Panc1 (cell line): ENCODE data around the gene PCGF5. TPM values are rescaled to one million over a fixed set of nuclear protein-coding genes. Genes with fewer than 3 reads are reported as not detected.

Experiments
- ATAC-seq: fragments of 200-7000 bp; cut with Tn5 transposase; 2 replicates; pipeline ENCODE4 v1.9.1; 2020; ENCODE audit warnings: mild to moderate bottlenecking, moderate library complexity
- BruUV-seq: library from RNA; stranded (reverse); fragments of 400-500 nt; replicated peaks from 2 replicates; lab custom pipeline; 2021; lab: Mats Ljungman, UMichigan
- CTCF ChIA-PET: fragments of 300-600 bp; sonication (Branson Sonifier 250); formaldehyde crosslinking; loops from one replicate; lab custom pipeline; 2022; ENCODE audit warnings: antibody characterized with exemption; lab: Charles Lee
- POLR2A ChIA-PET: fragments of 300-600 bp; sonication (Branson Sonifier 250); formaldehyde crosslinking; loops from one replicate; lab custom pipeline; 2022; ENCODE audit warnings: antibody characterized with exemption; lab: Charles Lee
- DNase-seq: peaks from one replicate; pipeline ENCODE4 v3.0.0-alpha.2; 2010; ENCODE audit warnings: low read depth, low spot score
- H3K27ac ChIP-seq: 2 replicates; pipeline ENCODE4 v1.5.1; 2011; ENCODE audit warnings: mild to moderate bottlenecking, low read length, inconsistent platforms
- H3K27me3 ChIP-seq: fragments of 200-500 bp; sonication (Bioruptor generic); 2 replicates; pipeline ENCODE4 v1.6.0; 2014; ENCODE audit warnings: low read length, inconsistent platforms; ENCODE audit not compliant: control insufficient read depth, insufficient read depth
- H3K36me3 ChIP-seq: fragments of 200-500 bp; sonication (Bioruptor generic); 2 replicates; pipeline ENCODE4 v1.5.1; 2014; ENCODE audit warnings: inconsistent platforms, mild to moderate bottlenecking, low read length, moderate library complexity; ENCODE audit not compliant: control insufficient read depth, insufficient read depth
- H3K4me1 ChIP-seq: 2 replicates; pipeline ENCODE4 v1.5.1; 2011; ENCODE audit warnings: inconsistent platforms, mild to moderate bottlenecking, low read length, moderate library complexity; ENCODE audit not compliant: control insufficient read depth, insufficient read depth
- H3K4me3 ChIP-seq, 2 experiments: 2 replicates each; pipeline ENCODE4 v1.5.1; 2011 to 2012; ENCODE audit warnings: low read depth in 2 of 2, low read length in 2 of 2, mild to moderate bottlenecking in 2 of 2, inconsistent platforms in 1 of 2, moderate library complexity in 1 of 2
- H3K9me3 ChIP-seq: fragments of 200-500 bp; sonication (Bioruptor generic); 2 replicates; pipeline ENCODE4 v1.5.1; 2014; ENCODE audit warnings: low read depth, mild to moderate bottlenecking, inconsistent platforms, low read length, moderate library complexity; ENCODE audit not compliant: control insufficient read depth, insufficient read depth
- CTCF ChIP-seq: fragments of 450-650 bp; IDR thresholded peaks from 2 replicates; pipeline ENCODE4 v1.5.1; 2017; ENCODE audit warnings: mild to moderate bottlenecking
- POLR2AphosphoS5 ChIP-seq: IDR thresholded peaks from 2 replicates; pipeline ENCODE4 v1.6.1; 2012; ENCODE audit warnings: mild to moderate bottlenecking, low read depth, low read length, moderate library complexity
- REST ChIP-seq, 2 experiments: IDR thresholded peaks; 2 replicates each; pipeline ENCODE4 v1.6.1; 2011 to 2012; ENCODE audit warnings: low read depth in 2 of 2, control low read depth in 1 of 2, low read length in 1 of 2, mild to moderate bottlenecking in 1 of 2, moderate library complexity in 1 of 2; ENCODE audit not compliant: insufficient read depth in 1 of 2
- SIN3A ChIP-seq: IDR thresholded peaks from 2 replicates; pipeline ENCODE4 v1.6.1; 2012; ENCODE audit warnings: low read depth, mild to moderate bottlenecking, low read length, moderate library complexity, borderline replicate concordance; ENCODE audit not compliant: insufficient read depth
- TCF7L2 ChIP-seq: IDR thresholded peaks from 2 replicates; pipeline ENCODE4 v1.6.1; 2011; ENCODE audit warnings: mild to moderate bottlenecking, low read depth, low read length, inconsistent platforms
- in situ Hi-C: cut with HindIII; loops from 2 replicates; pipeline ENCODE4 v1.10.0; 2016; ENCODE audit warnings: low sequenced_read_pairs, low pct_unique_long_range_greater_than_20kb
- intact Hi-C: fragments of 100-400 bp; cut with micrococcal nuclease; formaldehyde crosslinking; loops from one replicate; pipeline ENCODE4 v1.10.0; 2022; ENCODE audit not compliant: unreplicated experiment
- total RNA-seq: library from RNA; stranded (reverse); gene quantifications from one replicate; pipeline ENCODE4 v1.2.1, GENCODE V29; 2021; ENCODE audit not compliant: unreplicated experiment

The PCGF5 gene
- total RNA-seq, 1 experiment from 2014 or later = 23.3 TPM

- ChIA-PET CTCF (no interaction called here), POLR2A (no interaction called here)
- no peak for TF ChIP-seq CTCF
- no peak for TF ChIP-seq POLR2AphosphoS5
- TF ChIP-seq TCF7L2 = no peak
- TF ChIP-seq REST (IDR thresholded peaks at IDR 0.05; ENCODE audit: insufficient read depth in 1 of 2, low read depth in 2 of 2, low read length in 1 of 2) = no peak
- TF ChIP-seq SIN3A = no peak
- Histone ChIP-seq H3K9me3 (no peaks in the 10 kb centered on the region), H3K4me1 (no peaks in the 10 kb centered on the region), H3K4me3 (no peak overlapping the region), H3K36me3 (no peaks in the 10 kb centered on the region), H3K27me3 (peaks cover 16% of the 10 kb centered on the region), H3K27ac (no peak overlapping the region)
- ATAC-seq (no peak), DNase-seq (no peak)
- BruUV-seq = no TSS peak
- intact Hi-C loops (no loop called here), in situ Hi-C loops (no loop called here)
Measured at GRCh38 chr10:91311601-91312381, 91.3 kb downstream of the PCGF5 start.

- no peak overlapping the region for H3K27ac ChIP-seq
- DNase-seq = no peak
- ChIA-PET POLR2A (no interaction called here), CTCF (no interaction called here)
- H3K9me3 ChIP-seq = no peaks in the 10 kb centered on the region
- BruUV-seq = no TSS peak
- no peaks in the 10 kb centered on the region for H3K36me3 ChIP-seq
- no peak for TF ChIP-seq REST (IDR thresholded peaks at IDR 0.05; ENCODE audit: insufficient read depth in 1 of 2, low read depth in 2 of 2, low read length in 1 of 2)
- TF ChIP-seq POLR2AphosphoS5 = no peak
- no peak for TF ChIP-seq TCF7L2
- no peak for TF ChIP-seq CTCF
- no peak for TF ChIP-seq SIN3A
- intact Hi-C loops (no loop called here), in situ Hi-C loops (no loop called here)
- H3K4me3 ChIP-seq = no peak overlapping the region
- peaks cover 14% of the 10 kb centered on the region for H3K27me3 ChIP-seq
- no peak for ATAC-seq
- no peaks in the 10 kb centered on the region for H3K4me1 ChIP-seq
Measured at GRCh38 chr10:91312382-91312733, 91.9 kb downstream of the PCGF5 start.
